RWPE2 (cell line): ENCODE measurements around the gene DCLK3.

ENCODE experiments used
- ATAC-seq: fragments of 200-7000 bp; cut with Tn5 transposase; 3 replicates; pipeline ENCODE4 v1.9.1; 2021; ENCODE audit warnings: low read depth
- DNase-seq: peaks from one replicate; pipeline ENCODE4 v3.0.0-alpha.2; 2020; ENCODE audit warnings: low spot score
- H3K27ac ChIP-seq: fragments of 450-650 bp; 2 replicates; pipeline ENCODE4 v1.5.1; 2017; ENCODE audit warnings: mild to moderate bottlenecking; ENCODE audit not compliant: poor library complexity, severe bottlenecking
- H3K27me3 ChIP-seq: fragments of 250-450 bp; sonication (Bioruptor Pico); 2 replicates; pipeline ENCODE4 v1.5.1; 2021; ENCODE audit warnings: mild to moderate bottlenecking, moderate library complexity; ENCODE audit not compliant: insufficient read depth, poor library complexity, severe bottlenecking
- H3K36me3 ChIP-seq: fragments of 250-450 bp; sonication (Bioruptor Pico); 2 replicates; pipeline ENCODE4 v1.5.1; 2020; ENCODE audit warnings: low read depth, mild to moderate bottlenecking, moderate library complexity
- H3K4me1 ChIP-seq: fragments of 250-450 bp; sonication (Bioruptor Pico); 2 replicates; pipeline ENCODE4 v1.5.1; 2021; ENCODE audit warnings: mild to moderate bottlenecking, moderate library complexity; ENCODE audit not compliant: insufficient read depth, poor library complexity, severe bottlenecking
- H3K4me3 ChIP-seq: fragments of 250-450 bp; sonication (Bioruptor Pico); 2 replicates; pipeline ENCODE4 v1.5.1; 2021; ENCODE audit warnings: mild to moderate bottlenecking, moderate library complexity; ENCODE audit not compliant: severe bottlenecking
- H3K9me3 ChIP-seq: fragments of 250-450 bp; sonication (Bioruptor Pico); 2 replicates; pipeline ENCODE4 v1.5.1; 2021; ENCODE audit warnings: mild to moderate bottlenecking, moderate library complexity; ENCODE audit not compliant: severe bottlenecking
- CTCF ChIP-seq: fragments of 450-650 bp; IDR thresholded peaks from one replicate; pipeline ENCODE4 v1.5.1; 2017; ENCODE audit warnings: mild to moderate bottlenecking, moderate library complexity; ENCODE audit not compliant: poor library complexity, severe bottlenecking

DCLK3 gene

DNA sequence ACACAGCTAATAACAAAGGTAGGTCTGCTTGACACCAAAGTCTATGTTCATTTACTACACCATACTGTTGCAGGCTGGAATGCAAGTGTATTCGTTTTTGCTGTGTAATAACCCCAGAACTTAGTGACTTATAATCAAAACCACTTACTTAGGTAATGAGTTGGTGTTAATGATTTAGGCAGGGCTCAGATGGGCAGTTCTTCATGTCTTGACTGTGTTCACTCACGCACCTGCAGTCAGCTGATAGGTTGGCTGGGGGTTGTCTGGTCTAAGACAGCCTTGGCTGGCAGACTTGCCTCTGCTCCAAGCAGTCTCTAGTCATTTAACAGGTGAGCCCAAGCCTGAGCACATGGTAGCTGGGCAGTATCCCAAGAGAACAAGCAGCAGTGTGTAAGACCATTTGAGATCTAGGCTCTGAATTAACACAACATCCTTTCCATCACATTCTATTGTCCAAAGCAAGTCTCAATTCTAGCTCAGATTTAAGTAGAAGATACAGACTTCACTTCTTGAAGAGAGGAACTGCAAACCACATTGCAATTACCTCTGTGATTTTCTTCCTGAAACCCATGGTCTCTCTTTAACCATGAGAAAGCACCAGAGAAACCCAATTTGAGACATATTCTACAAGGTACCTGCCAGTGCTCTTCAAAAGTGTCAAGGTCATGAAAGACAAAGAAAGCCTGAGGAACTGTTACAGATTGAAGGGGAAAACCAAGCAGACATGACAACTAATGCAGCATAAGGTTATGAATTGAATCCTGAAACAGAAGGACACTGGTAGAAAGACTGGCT lies 13.3 kb upstream of the DCLK3 start:
- peaks cover 7% of the 10 kb centered on the region for H3K27me3 ChIP-seq
- no peak overlapping the region for H3K27ac ChIP-seq
- H3K4me3 ChIP-seq: no peak overlapping the region
- H3K36me3 ChIP-seq: no peaks in the 10 kb centered on the region
- ATAC-seq: no peak
- H3K4me1 ChIP-seq: no peaks in the 10 kb centered on the region
- no peaks in the 10 kb centered on the region for H3K9me3 ChIP-seq
- no peak for DNase-seq
- TF ChIP-seq CTCF: no peak

- H3K27ac ChIP-seq: no peak overlapping the region
- TF ChIP-seq CTCF: no peak
- H3K9me3 ChIP-seq: no peaks in the 10 kb centered on the region
- H3K36me3 ChIP-seq: no peaks in the 10 kb centered on the region
- H3K27me3 ChIP-seq: peaks cover 7% of the 10 kb centered on the region
- H3K4me3 ChIP-seq: no peak overlapping the region
- DNase-seq (no peak), ATAC-seq (no peak)
- H3K4me1 ChIP-seq: no peaks in the 10 kb centered on the region
Measured at GRCh38 chr3:36776436-36776835, 12.1 kb upstream of the DCLK3 start.

DNA sequence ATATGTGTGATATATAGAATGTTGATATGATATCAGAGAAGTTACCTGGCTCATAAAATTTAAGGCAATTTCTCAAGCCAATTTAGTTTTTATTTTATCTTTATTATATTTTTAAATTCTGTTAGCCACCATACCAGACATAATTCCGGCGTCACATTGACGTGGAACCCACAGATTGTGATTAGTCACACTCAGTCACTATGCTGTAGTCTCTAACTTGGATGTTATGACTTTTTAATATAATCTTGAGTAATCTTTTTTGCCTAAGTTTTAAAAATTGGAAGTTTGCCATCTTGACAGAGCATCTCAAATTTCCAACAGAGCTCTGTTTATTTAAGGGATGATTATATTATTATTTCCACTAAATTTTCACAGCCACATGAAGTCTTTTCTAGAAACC lies 9.7 kb upstream of the DCLK3 start:
- no peak for TF ChIP-seq CTCF
- H3K36me3 ChIP-seq: no peaks in the 10 kb centered on the region
- H3K4me3 ChIP-seq: no peak overlapping the region
- no peak for DNase-seq
- no peaks in the 10 kb centered on the region for H3K9me3 ChIP-seq
- H3K27me3 ChIP-seq: peaks cover 7% of the 10 kb centered on the region
- H3K4me1 ChIP-seq: no peaks in the 10 kb centered on the region
- no peak for ATAC-seq
- no peak overlapping the region for H3K27ac ChIP-seq

DNA sequence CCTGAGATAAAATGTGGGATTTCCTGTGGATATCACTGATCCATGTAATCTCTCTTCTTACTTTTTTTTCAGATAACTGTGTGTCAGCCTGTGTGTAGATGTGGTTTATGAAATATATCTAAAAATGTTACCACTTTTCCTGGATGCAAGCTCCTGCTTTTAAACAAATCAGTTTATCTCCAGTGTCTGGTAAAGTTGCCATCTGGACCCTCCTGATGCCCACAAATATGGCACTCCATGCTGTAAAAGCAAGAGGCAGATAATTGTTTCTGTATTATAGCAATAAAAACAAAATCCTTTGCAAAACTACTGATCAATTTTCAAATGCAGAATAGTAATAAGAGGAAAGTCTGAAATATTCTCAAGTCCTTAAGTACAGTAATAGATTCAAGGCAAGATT lies 7.6 kb upstream of the DCLK3 start:
- Histone ChIP-seq H3K4me1 (no peaks in the 10 kb centered on the region), H3K4me3 (no peak overlapping the region), H3K36me3 (no peaks in the 10 kb centered on the region), H3K27me3 (no peaks in the 10 kb centered on the region), H3K27ac (no peak overlapping the region), H3K9me3 (no peaks in the 10 kb centered on the region)
- TF ChIP-seq CTCF: no peak
- ATAC-seq (no peak), DNase-seq (no peak)

DNA sequence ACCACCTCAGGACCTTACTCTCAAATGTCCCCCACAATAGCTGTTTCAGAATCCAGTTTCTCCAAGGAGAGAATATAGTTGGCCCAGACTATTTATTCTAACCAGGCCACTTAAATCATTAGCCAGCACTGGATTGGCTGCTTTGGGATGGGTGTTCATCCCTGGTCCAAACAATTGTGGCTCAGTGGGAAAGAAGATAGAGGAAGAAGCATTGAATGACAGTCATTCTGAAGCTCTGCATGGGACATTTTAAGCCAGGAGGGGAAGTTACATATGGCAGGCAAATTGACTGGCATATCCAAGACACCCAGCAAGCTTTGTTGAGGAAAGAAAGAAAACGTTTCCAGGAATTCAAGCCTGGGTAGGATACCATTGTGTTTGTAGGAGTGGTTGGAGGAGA lies 5.6 kb upstream of the DCLK3 start:
- Histone ChIP-seq H3K4me1 (no peaks in the 10 kb centered on the region), H3K36me3 (no peaks in the 10 kb centered on the region), H3K9me3 (no peaks in the 10 kb centered on the region), H3K27me3 (peaks cover 18% of the 10 kb centered on the region), H3K4me3 (no peak overlapping the region), H3K27ac (no peak overlapping the region)
- ATAC-seq (no peak), DNase-seq (no peak)
- no peak for TF ChIP-seq CTCF
